ENCODE results near the gene THEMIS2.
"Not testable (repeated sequence)": the region's sequence is repeated elsewhere in the genome, so short reads cannot be mapped to it uniquely, and the experiment has no call there.

The THEMIS2 gene

DNA sequence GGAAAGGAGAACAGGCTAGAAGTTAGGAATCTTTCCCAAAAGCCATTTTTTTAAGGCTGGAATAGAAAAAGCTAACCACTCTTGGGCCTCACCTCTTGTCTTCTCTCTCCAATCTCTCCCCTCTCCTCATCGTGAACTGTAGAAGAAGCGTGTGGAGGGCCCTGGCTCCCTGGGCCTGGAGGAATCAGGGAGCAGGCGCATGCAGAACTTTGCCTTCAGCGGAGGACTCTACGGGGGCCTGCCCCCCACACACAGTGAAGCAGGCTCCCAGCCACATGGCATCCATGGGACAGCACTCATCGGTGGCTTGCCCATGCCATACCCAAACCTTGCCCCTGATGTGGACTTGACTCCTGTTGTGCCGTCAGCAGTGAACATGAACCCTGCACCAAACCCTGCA is 22.4 kb upstream of the THEMIS2 start:
- no peak overlapping the region for H3K4me3 ChIP-seq (ENCODE audit: extremely low read depth, insufficient read depth, low read length, poor library complexity, severe bottlenecking)
- no peaks in the 10 kb centered on the region for H3K4me1 ChIP-seq (ENCODE audit: control insufficient read depth, insufficient read depth, low read length, poor library complexity, severe bottlenecking)
- WGBS, 2 experiments (ENCODE audit: insufficient coverage in 2 of 2), result 99 to 100% methylated on average over 2 to 7 of the region's 7 CpGs
- H3K36me3 ChIP-seq (ENCODE audit: control insufficient read depth, insufficient read depth, low read length), result peaks cover 70% of the 10 kb centered on the region
- H3K9me3 ChIP-seq (ENCODE audit: control insufficient read depth, low read length), result peaks cover 6% of the 10 kb centered on the region
- H3K27ac ChIP-seq (ENCODE audit: low read depth, low read length, severe bottlenecking), result no peak overlapping the region

DNA sequence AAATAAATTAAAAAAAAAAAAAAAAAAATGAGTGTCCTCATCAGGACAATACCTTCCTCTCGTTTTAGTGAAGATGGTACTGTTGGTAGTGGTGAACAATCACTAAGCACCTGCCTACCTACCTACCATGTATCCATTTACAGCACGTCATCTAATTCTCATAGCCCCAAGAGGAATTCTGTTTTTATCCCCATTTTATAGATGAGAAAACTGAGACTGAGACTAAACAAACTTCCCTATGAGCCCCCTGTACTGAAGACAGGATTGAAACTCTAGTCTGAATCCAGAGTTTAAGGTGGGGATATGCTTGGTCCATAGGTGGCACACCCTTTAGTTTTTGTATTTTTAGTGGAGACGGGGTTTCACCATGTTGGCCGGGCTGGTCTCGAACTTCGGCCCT is 17.3 kb upstream of the THEMIS2 start:
- no peak overlapping the region for H3K27ac ChIP-seq (ENCODE audit: low read depth, low read length, severe bottlenecking)
- H3K9me3 ChIP-seq (ENCODE audit: control insufficient read depth, low read length), result peaks cover 6% of the 10 kb centered on the region
- no peaks in the 10 kb centered on the region for H3K4me1 ChIP-seq (ENCODE audit: control insufficient read depth, insufficient read depth, low read length, poor library complexity, severe bottlenecking)
- peaks cover 19% of the 10 kb centered on the region for H3K36me3 ChIP-seq (ENCODE audit: control insufficient read depth, insufficient read depth, low read length)
- no peak overlapping the region for H3K4me3 ChIP-seq (ENCODE audit: extremely low read depth, insufficient read depth, low read length, poor library complexity, severe bottlenecking)
- WGBS, 2 experiments (ENCODE audit: insufficient coverage in 2 of 2), result 96 to 100% methylated on average over 4 of the region's 6 CpGs

DNA sequence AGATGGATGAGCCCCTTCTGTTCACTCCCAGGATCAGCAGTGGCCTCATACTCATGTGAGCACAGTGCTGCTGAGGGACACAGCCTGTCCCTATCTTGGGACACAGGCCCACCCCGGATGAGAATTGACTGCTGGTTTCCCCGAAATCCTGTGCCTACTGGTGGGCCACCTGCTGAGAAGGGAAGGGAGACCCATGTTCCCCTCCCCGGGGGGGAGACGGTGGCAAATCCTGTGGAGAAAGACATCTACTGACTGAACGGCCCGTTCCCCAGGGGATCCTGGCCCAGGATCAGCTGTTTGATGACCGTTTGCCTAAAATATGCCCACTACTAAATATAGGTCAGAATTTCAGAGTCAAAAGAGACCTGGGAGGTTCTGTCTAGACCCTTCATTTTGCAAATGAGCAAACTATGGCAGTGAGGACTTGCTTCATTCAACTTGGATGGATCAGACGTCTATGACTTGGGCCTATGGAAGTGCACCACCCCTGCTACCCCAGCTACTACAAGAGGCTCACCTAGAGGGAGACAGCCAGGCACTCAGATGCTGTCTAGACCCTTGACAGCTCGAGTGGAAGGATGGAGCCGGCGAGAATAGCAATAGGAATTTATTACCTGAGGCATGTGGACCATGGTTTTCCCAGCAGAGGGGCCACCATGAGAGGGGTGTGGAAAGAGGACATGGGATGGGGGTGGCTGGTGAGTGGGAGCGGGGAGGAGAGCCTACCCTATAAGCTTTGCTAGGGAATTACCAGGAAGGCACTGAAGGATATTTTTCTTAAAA is 15.6 kb upstream of the THEMIS2 start:
- Histone ChIP-seq H3K27ac (ENCODE audit: low read depth, low read length, severe bottlenecking) (no peak overlapping the region), H3K36me3 (ENCODE audit: control insufficient read depth, insufficient read depth, low read length) (peaks cover 2% of the 10 kb centered on the region), H3K4me1 (ENCODE audit: control insufficient read depth, insufficient read depth, low read length, poor library complexity, severe bottlenecking) (no peaks in the 10 kb centered on the region), H3K9me3 (ENCODE audit: control insufficient read depth, low read length) (peaks cover under 1% of the 10 kb centered on the region), H3K4me3 (ENCODE audit: extremely low read depth, insufficient read depth, low read length, poor library complexity, severe bottlenecking) (no peak overlapping the region)
- WGBS, 2 experiments (ENCODE audit: insufficient coverage in 2 of 2), result 77 to 81% methylated on average over 8 of the region's 12 CpGs

DNA sequence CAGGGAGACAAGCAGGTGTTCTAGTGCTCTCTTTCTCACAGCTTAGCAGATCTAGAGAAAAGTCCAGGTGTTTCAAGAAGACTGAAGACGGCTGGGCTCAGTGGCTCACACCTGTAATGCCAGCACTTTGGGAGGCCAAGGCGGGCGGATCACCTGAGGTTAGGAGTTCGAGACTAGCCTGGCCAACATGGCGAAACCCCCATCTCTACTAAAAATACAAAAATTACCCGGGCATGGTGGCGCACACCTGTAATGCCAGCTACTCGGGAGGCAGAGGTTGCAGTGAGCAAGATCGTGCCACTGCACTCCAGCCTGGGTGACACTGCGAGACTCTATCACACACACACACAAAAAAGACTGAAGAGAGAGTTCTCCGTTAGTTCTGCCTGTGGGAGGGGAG is 14.8 kb upstream of the THEMIS2 start:
- not testable (repeated sequence) for H3K4me3 ChIP-seq (ENCODE audit: extremely low read depth, insufficient read depth, low read length, poor library complexity, severe bottlenecking); H3K36me3 ChIP-seq (ENCODE audit: control insufficient read depth, insufficient read depth, low read length); H3K4me1 ChIP-seq (ENCODE audit: control insufficient read depth, insufficient read depth, low read length, poor library complexity, severe bottlenecking); H3K27ac ChIP-seq (ENCODE audit: low read depth, low read length, severe bottlenecking); H3K9me3 ChIP-seq (ENCODE audit: control insufficient read depth, low read length)
- WGBS, 2 experiments (ENCODE audit: insufficient coverage in 2 of 2), result 88 to 96% methylated on average over 4 to 5 of the region's 11 CpGs

DNA sequence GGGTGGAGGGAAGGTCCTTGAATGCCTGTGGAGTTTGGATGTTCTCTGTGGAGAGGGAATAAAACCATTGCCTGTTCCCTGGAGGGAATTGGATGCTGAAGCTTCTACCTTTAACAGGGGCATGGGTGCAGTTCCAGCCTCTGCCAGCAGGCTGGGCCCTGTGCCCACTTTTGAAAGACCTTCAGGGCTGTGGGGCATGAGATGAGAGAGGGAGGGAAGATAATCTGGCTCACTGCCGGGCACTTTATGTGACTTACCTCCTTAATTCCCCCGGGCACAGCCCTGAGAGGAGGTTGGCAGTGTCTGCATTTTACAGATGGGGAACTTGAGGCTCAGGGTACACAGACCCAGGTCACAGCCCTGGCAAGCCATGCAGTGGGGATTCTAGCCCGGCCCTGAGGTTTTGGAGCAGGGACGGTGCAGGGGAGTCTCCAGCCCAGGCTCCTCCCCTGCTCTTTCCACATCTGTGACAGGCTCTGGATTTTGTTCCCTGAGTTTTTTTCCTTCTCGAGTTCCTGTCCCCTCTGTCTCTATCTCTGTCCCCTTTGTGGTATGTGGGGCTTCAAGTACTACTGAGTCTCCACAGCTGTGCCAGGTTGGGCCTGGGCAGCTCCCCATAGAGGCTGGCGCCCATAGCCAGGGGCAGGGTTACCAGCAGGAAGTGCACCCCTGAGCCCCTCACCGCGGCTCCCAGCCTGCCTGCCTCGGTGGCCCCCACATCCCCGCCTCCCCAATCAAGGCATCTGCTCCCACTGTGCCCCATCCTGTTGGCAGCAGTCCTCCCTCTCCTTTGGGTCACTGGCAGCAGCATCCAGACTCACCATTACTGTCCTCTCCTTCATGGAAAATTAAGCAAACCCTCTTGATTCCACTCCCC is 14.0 kb upstream of the THEMIS2 start:
- Histone ChIP-seq H3K9me3 (ENCODE audit: control insufficient read depth, low read length) (no peaks in the 10 kb centered on the region), H3K27ac (ENCODE audit: low read depth, low read length, severe bottlenecking) (no peak overlapping the region), H3K4me1 (ENCODE audit: control insufficient read depth, insufficient read depth, low read length, poor library complexity, severe bottlenecking) (no peaks in the 10 kb centered on the region), H3K36me3 (ENCODE audit: control insufficient read depth, insufficient read depth, low read length) (no peaks in the 10 kb centered on the region), H3K4me3 (ENCODE audit: extremely low read depth, insufficient read depth, low read length, poor library complexity, severe bottlenecking) (no peak overlapping the region)
- 68 to 93% methylated on average over 3 to 9 of the region's 10 CpGs for WGBS, 2 experiments (ENCODE audit: insufficient coverage in 2 of 2)

DNA sequence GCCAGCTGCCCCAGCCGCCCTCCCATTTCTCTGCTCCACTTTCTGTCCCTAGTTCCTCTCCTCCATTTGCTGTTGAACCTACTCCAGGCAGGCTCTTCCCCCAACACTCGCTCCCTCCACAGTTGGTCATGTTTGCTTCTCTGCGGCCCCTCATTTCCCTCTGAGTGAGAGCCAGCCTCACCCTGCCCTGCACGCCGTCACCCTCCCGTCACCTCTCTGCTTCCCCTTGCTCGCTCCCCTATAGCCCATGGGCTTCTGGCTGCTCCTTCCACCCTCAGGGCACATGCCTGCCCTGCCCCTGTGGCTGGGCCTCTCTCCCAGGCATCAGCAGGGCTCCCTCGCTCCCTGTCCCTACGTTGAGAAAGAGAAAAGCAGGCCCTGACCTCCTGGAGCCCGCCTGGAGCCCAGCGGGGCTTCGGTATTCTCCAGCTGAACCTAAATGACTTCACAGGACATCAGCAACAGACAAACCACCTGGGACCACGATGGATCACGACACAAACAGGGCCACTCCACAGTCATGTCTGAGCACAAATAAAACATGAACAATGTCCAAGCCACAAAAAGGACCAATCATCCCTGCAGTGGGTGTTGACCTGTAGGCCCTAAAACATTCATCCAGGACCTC is 13.3 kb upstream of the THEMIS2 start:
- Histone ChIP-seq H3K9me3 (ENCODE audit: control insufficient read depth, low read length) (no peaks in the 10 kb centered on the region), H3K27ac (ENCODE audit: low read depth, low read length, severe bottlenecking) (no peak overlapping the region), H3K4me1 (ENCODE audit: control insufficient read depth, insufficient read depth, low read length, poor library complexity, severe bottlenecking) (no peaks in the 10 kb centered on the region), H3K36me3 (ENCODE audit: control insufficient read depth, insufficient read depth, low read length) (no peaks in the 10 kb centered on the region), H3K4me3 (ENCODE audit: extremely low read depth, insufficient read depth, low read length, poor library complexity, severe bottlenecking) (no peak overlapping the region)
- 86% methylated on average over 12 to 14 of the region's 14 CpGs for WGBS, 2 experiments (ENCODE audit: insufficient coverage in 2 of 2)

DNA sequence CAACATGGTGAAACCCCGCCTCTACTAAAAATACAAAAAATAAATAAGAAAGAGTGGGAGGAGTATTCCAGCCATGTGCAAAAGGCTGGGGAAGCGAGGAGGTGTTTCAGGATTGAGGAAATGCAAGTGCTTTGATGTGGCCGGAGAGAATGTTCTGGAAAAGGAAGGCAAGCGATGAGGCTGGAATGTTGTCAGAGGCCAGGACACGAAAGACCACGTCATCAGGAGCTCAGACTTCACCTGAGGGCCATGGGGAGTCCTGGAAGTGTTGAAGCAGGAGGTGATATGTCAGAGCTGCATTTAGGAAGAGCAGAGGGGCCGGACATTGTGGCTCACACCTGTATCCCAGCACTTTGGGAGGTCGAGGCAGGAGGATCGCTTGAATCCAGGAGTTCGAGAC is 10.9 kb upstream of the THEMIS2 start:
- Histone ChIP-seq H3K4me3 (ENCODE audit: extremely low read depth, insufficient read depth, low read length, poor library complexity, severe bottlenecking) (no peak overlapping the region), H3K4me1 (ENCODE audit: control insufficient read depth, insufficient read depth, low read length, poor library complexity, severe bottlenecking) (no peaks in the 10 kb centered on the region), H3K27ac (ENCODE audit: low read depth, low read length, severe bottlenecking) (no peak overlapping the region), H3K9me3 (ENCODE audit: control insufficient read depth, low read length) (no peaks in the 10 kb centered on the region), H3K36me3 (ENCODE audit: control insufficient read depth, insufficient read depth, low read length) (no peaks in the 10 kb centered on the region)
- 98% methylated on average over 6 to 8 of the region's 10 CpGs for WGBS, 2 experiments (ENCODE audit: insufficient coverage in 2 of 2)

DNA sequence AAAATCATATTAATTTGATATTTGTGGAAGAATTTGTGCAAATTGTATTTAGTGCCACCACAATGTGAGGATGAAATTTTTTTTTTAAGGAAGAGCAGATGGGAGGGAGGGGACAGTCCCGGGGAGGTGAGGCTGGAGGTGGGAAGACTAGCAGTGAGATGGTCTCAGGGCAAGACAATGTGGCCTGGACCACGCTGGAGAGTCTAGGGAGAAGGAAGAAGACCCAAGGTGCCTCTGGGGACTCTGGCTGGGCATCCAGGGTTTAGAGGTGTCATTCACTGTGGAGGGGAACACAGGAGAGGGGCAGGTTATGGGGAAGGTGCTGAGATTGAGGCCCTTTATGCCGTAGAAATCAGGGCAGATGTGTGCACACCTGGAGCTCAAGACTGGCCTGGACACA is 10.3 kb upstream of the THEMIS2 start:
- H3K4me3 ChIP-seq (ENCODE audit: extremely low read depth, insufficient read depth, low read length, poor library complexity, severe bottlenecking), result no peak overlapping the region
- 85 to 94% methylated on average over 3 of the region's 3 CpGs for WGBS, 2 experiments (ENCODE audit: insufficient coverage in 2 of 2)

DNA sequence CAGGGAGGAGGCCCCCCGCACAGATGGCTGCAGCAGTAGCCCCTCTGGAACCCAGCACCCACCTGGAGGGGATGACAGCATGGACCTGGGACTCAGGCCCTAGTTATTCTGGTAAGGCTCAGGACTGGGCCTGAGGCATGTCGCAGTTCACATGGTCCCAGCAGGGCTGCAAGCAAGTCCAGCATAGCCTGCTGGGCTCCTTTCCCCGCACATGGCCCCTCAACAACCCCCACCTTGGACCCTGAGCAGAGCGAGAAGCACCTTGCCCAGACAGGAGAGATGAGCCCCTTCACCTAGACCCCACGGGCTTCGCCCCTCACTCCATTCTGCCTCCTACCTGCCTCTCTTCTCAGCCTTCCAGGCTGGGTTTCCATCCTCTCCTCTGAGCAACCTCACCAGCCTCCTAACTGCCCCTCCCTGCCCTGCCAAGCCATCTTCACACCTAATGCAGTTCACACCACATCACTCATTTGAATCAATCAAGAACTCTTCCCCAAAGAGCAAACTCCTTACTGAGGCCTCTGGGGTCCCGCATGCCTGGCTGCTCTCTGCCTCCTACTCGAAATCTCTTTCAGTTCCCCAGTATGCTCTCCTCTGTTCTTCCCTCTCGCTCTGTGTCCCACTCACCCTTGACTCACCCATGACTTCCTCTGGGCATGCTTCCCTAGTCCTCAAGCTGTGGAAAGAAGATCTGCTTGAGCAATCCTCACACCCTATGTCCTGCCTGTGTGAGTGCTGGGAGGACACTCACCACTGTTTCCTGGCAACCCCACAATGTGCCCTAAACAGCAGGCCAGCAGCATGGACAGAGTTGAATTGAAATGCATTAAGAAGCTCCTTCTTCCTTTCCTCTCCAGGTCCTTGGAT is 9.4 kb upstream of the THEMIS2 start:
- peak overlapping the region; percentile 64 for H3K27ac ChIP-seq (ENCODE audit: low read depth, low read length, severe bottlenecking)
- 89 to 92% methylated on average over 9 of the region's 9 CpGs for WGBS, 2 experiments (ENCODE audit: insufficient coverage in 2 of 2)
- H3K9me3 ChIP-seq (ENCODE audit: control insufficient read depth, low read length), result no peaks in the 10 kb centered on the region

More for the DNA sequence above, 10.3 kb upstream of the THEMIS2 start:
- Histone ChIP-seq H3K4me1 (ENCODE audit: control insufficient read depth, insufficient read depth, low read length, poor library complexity, severe bottlenecking) (no peaks in the 10 kb centered on the region), H3K36me3 (ENCODE audit: control insufficient read depth, insufficient read depth, low read length) (no peaks in the 10 kb centered on the region), H3K9me3 (ENCODE audit: control insufficient read depth, low read length) (no peaks in the 10 kb centered on the region), H3K27ac (ENCODE audit: low read depth, low read length, severe bottlenecking) (no peak overlapping the region)

DNA sequence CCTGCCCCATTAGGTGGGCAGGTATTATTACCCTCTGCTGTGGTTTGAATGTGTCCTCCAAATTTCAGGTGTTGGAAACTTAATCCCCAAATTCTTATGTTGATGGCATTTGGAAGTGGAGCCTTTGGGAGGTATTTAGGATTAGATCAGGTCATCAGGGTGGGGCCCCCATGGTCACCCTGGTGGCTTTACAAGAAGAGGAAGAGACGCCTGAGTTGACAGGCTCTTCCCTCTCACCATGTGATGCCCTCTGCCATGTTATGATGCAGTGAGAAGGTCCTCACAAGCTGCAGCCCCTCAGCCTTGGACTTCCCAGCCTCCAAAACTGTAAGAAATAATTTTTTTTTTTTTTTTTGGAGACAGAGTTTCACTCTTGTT is 8.8 kb upstream of the THEMIS2 start:
- no CpG with 5 or more reads among the region's 1 CpG for whole genome bisulfite sequencing, 2 experiments (ENCODE audit: insufficient coverage in 2 of 2)

More for the DNA sequence above, 9.4 kb upstream of the THEMIS2 start:
- H3K36me3 ChIP-seq (ENCODE audit: control insufficient read depth, insufficient read depth, low read length), result no peaks in the 10 kb centered on the region
- H3K4me3 ChIP-seq (ENCODE audit: extremely low read depth, insufficient read depth, low read length, poor library complexity, severe bottlenecking), result no peak overlapping the region
- no peaks in the 10 kb centered on the region for H3K4me1 ChIP-seq (ENCODE audit: control insufficient read depth, insufficient read depth, low read length, poor library complexity, severe bottlenecking)

More for the DNA sequence above, 8.8 kb upstream of the THEMIS2 start:
- Histone ChIP-seq H3K4me1 (ENCODE audit: control insufficient read depth, insufficient read depth, low read length, poor library complexity, severe bottlenecking) (no peaks in the 10 kb centered on the region), H3K9me3 (ENCODE audit: control insufficient read depth, low read length) (no peaks in the 10 kb centered on the region), H3K4me3 (ENCODE audit: extremely low read depth, insufficient read depth, low read length, poor library complexity, severe bottlenecking) (no peak overlapping the region), H3K27ac (ENCODE audit: low read depth, low read length, severe bottlenecking) (peak overlapping the region; percentile 64), H3K36me3 (ENCODE audit: control insufficient read depth, insufficient read depth, low read length) (no peaks in the 10 kb centered on the region)
